ENCODE measurements around the gene CHDH. TPM values are rescaled to one million over a fixed set of nuclear protein-coding genes. Genes with fewer than 3 reads are reported as not detected.

The CHDH gene
- total RNA-seq, 1 donor from 2014 or later: 1.4 TPM

Small RNA genes within 50 kb of the gene (small RNA-seq; reads per million reads assigned to genes)
- gene AC012467.1: not detected

Other genes with a start within 250 kb of the CHDH start
- gene IL17RB, start 149 bp upstream of the CHDH start, total RNA-seq: 2.2 TPM
- gene ACTR8, start 35.7 kb upstream of the CHDH start, total RNA-seq: 67.1 TPM
- 59.6 TPM for gene SELENOK, start 45.4 kb upstream of the CHDH start, total RNA-seq

Measured in occipital lobe (tissue), 2 donors.